NOMO-1 treated with DMSO at 0.1 percent for 48 hours (cell line): ENCODE data around the gene TBC1D25.

Experiments
- DNase-seq: peaks from one replicate; lab custom pipeline; 2025; ENCODE audit not compliant: unreplicated experiment; lab: John Stamatoyannopoulos, UW

TBC1D25 gene

GRCh38 chrX:48539345-48540027, at the start of gene TBC1D25:
TSS of gene TBC1D25 (plus strand) at chrX:48539714. CDS start at chrX:48539798, 84 bp downstream.
- peak; percentile 92 for DNase-seq

- DNase-seq, result no peak
Observed at GRCh38 chrX:48489892-48490291, 49.6 kb upstream of the TBC1D25 start.

- DNase-seq, result no peak
Observed at GRCh38 chrX:48490661-48491060, 48.9 kb upstream of the TBC1D25 start.

- DNase-seq, result no peak
Observed at GRCh38 chrX:48491809-48492208, 47.7 kb upstream of the TBC1D25 start.

- DNase-seq, result no peak
Observed at GRCh38 chrX:48492293-48492910, 47.1 kb upstream of the TBC1D25 start.

- DNase-seq, result no peak
Observed at GRCh38 chrX:48493890-48494364, 45.6 kb upstream of the TBC1D25 start.

GRCh38 chrX:48496660-48497059, 42.9 kb upstream of the TBC1D25 start:
- DNase-seq, result no peak

- no peak for DNase-seq
Observed at GRCh38 chrX:48497871-48498270, 41.6 kb upstream of the TBC1D25 start.

- no peak for DNase-seq
Observed at GRCh38 chrX:48498374-48498809, 41.1 kb upstream of the TBC1D25 start.

- DNase-seq, result no peak
Observed at GRCh38 chrX:48504261-48504660, 35.3 kb upstream of the TBC1D25 start.

GRCh38 chrX:48505481-48505880, 34.0 kb upstream of the TBC1D25 start:
- no peak for DNase-seq

- DNase-seq, result no peak
Observed at GRCh38 chrX:48507246-48507645, 32.3 kb upstream of the TBC1D25 start.

- DNase-seq, result peak; percentile 51
Observed at GRCh38 chrX:48508400-48509244, 30.9 kb upstream of the TBC1D25 start, which contains the start of gene PORCN. TSS of gene PORCN (plus strand) at chrX:48508992. CDS start at chrX:48509821, 829 bp downstream.

- no peak for DNase-seq
Observed at GRCh38 chrX:48509245-48509590, 30.3 kb upstream of the TBC1D25 start.

- DNase-seq, result no peak
Observed at GRCh38 chrX:48509619-48510018, 29.9 kb upstream of the TBC1D25 start.

- no peak for DNase-seq
Observed at GRCh38 chrX:48511560-48511959, 28.0 kb upstream of the TBC1D25 start.

GRCh38 chrX:48512371-48512935, 27.1 kb upstream of the TBC1D25 start:
- DNase-seq, result no peak

GRCh38 chrX:48513670-48514069, 25.8 kb upstream of the TBC1D25 start:
- no peak for DNase-seq

GRCh38 chrX:48514126-48514806, 25.2 kb upstream of the TBC1D25 start:
- no peak for DNase-seq

GRCh38 chrX:48514868-48515460, 24.6 kb upstream of the TBC1D25 start:
- DNase-seq, result no peak
